ENCODE results near the gene LRRC66.

The LRRC66 gene

DNA sequence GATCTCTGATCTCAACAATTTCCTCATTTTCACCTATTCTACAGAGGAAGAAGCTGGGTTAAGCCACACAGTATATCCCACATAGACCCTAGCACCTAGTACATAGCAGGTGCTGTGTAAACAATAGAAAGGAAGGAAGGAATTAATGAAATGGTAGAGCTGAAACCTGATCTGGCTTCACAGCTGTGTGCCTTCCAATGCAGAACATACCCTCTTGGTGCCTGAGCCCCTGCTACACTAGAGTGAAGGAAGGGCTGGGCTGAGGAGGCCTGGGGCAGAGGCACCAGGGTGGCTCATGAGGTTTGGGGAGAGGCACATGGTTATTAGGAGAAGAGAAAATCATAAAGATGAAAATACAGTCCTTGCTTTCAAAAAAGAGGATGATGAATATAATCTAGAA lies 21.3 kb downstream of the LRRC66 start:
- CTCF ChIA-PET: no interaction called here
- Mint-ChIP-seq H3K9me3 (no peaks in the 10 kb centered on the region), H3K4me3 (no peak overlapping the region), H3K4me1 (no peaks in the 10 kb centered on the region), H3K27me3 (no peaks in the 10 kb centered on the region), H3K27ac (no peak overlapping the region), H3K36me3 (no peaks in the 10 kb centered on the region)
- DNase-seq: no peak

DNA sequence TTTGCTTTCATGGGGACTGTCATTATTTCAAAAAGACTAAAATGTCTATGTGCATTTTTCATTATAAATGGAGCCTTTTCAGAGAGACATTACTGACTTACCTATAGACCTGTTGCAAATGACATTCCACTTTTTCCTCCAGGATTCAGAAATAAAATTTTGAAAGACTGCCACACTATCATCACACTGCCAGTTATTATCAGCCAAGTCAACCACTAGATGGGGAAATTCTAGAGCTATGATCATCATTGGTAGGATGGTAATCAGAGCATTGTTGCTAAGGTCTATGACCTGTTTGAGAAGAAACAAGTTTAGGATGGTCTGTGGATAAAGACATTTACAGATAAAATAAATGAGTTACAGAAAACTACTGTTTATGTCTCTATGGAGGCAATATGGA lies 22.5 kb downstream of the LRRC66 start:
- Mint-ChIP-seq H3K36me3 (no peaks in the 10 kb centered on the region), H3K4me1 (no peaks in the 10 kb centered on the region), H3K27me3 (no peaks in the 10 kb centered on the region), H3K9me3 (no peaks in the 10 kb centered on the region), H3K4me3 (no peak overlapping the region), H3K27ac (no peak overlapping the region)
- DNase-seq: no peak
- CTCF ChIA-PET: no interaction called here

DNA sequence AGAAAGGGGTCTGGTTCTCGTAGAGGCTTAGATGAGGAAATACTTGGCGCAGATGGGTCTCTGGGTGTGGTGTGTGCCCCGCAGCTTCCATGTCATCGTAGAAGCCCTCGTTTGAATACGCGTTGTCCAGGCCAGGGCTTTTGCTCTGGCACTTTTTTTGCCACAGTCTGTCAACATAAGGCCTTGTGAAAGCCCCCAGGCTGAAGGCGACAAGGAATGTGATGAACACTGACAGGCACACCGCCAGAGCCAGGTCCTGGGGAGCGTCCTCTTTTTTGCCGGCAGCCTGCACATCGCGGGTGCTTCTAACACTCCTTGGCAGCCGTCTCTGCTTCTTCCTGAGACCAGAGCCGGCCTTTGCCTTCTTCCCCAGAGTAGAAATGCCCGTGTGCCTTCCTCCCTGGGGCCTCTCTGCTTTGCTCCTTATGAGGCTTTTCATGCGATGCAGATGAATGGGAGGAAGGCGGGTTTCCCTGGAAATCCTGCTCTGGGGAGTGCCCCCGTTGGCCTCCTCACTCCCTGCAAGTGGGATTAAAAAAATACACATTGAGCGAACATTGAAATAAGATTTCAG lies 24.4 kb downstream of the LRRC66 start:
- peaks cover 1% of the 10 kb centered on the region for H3K9me3 Mint-ChIP-seq
- no peak for DNase-seq
- H3K27me3 Mint-ChIP-seq: no peaks in the 10 kb centered on the region
- CTCF ChIA-PET: no interaction called here
- H3K4me1 Mint-ChIP-seq: no peaks in the 10 kb centered on the region
- no peak overlapping the region for H3K4me3 Mint-ChIP-seq
- H3K36me3 Mint-ChIP-seq: no peaks in the 10 kb centered on the region
- no peak overlapping the region for H3K27ac Mint-ChIP-seq

GRCh38 chr4:51965862-51966261 lies 54.3 kb downstream of the LRRC66 start:
- CTCF ChIA-PET: no interaction called here
- H3K9me3 Mint-ChIP-seq: no peaks in the 10 kb centered on the region
- no peak for DNase-seq
- peaks cover 4% of the 10 kb centered on the region for H3K27me3 Mint-ChIP-seq
- H3K36me3 Mint-ChIP-seq: no peaks in the 10 kb centered on the region
- no peaks in the 10 kb centered on the region for H3K4me1 Mint-ChIP-seq
- no peak overlapping the region for H3K4me3 Mint-ChIP-seq
- no peak overlapping the region for H3K27ac Mint-ChIP-seq

GRCh38 chr4:51963841-51964517 lies 56.2 kb downstream of the LRRC66 start:
- H3K36me3 Mint-ChIP-seq: no peaks in the 10 kb centered on the region
- CTCF ChIA-PET: no interaction called here
- H3K27ac Mint-ChIP-seq: no peak overlapping the region
- H3K9me3 Mint-ChIP-seq: no peaks in the 10 kb centered on the region
- no peaks in the 10 kb centered on the region for H3K4me1 Mint-ChIP-seq
- peaks cover 4% of the 10 kb centered on the region for H3K27me3 Mint-ChIP-seq
- DNase-seq: no peak
- H3K4me3 Mint-ChIP-seq: no peak overlapping the region

GRCh38 chr4:51960486-51960885 lies 59.7 kb downstream of the LRRC66 start:
- no peaks in the 10 kb centered on the region for H3K4me1 Mint-ChIP-seq
- CTCF ChIA-PET: no interaction called here
- H3K27me3 Mint-ChIP-seq: no peaks in the 10 kb centered on the region
- DNase-seq: no peak
- no peaks in the 10 kb centered on the region for H3K9me3 Mint-ChIP-seq
- H3K36me3 Mint-ChIP-seq: no peaks in the 10 kb centered on the region
- H3K27ac Mint-ChIP-seq: no peak overlapping the region
- H3K4me3 Mint-ChIP-seq: no peak overlapping the region

- Mint-ChIP-seq H3K4me1 (no peaks in the 10 kb centered on the region), H3K27ac (no peak overlapping the region), H3K36me3 (no peaks in the 10 kb centered on the region), H3K27me3 (no peaks in the 10 kb centered on the region), H3K9me3 (no peaks in the 10 kb centered on the region), H3K4me3 (no peak overlapping the region)
- CTCF ChIA-PET: interaction anchor here (0.6 kb wide), 1 partner anchor 463 kb away, joined by 3 read pairs; no protein-coding TSS in a partner anchor
- DNase-seq: no peak
These were observed 61.8 kb downstream of the LRRC66 start for GRCh38 chr4:51958199-51958968.

Measured in activated naive CD4-positive, alpha-beta T cell treated with anti-CD3 and anti-CD28 coated beads, Interleukin-2, amount 10 ng/mL, durations not matched to agents 7 days and 5 days (primary cell).